Measurements from ENCODE around the gene KIAA1549. TPM values are rescaled to one million over a fixed set of nuclear protein-coding genes. Genes with fewer than 3 reads are reported as not detected.

The KIAA1549 gene
- total and polyA plus RNA-seq, 4 donors: 0.13 to 0.89 (median 0.42) TPM

GRCh38 chr7:138943061-138943460 is 38.1 kb downstream of the KIAA1549 start:
- no peak overlapping the region for H3K27ac ChIP-seq (ENCODE audit: low read depth in 1 of 2, low read length in 2 of 2)
- TF ChIP-seq NR2F2 (IDR thresholded peaks at IDR 0.05) (no peak), RXRA (IDR thresholded peaks at IDR 0.05) (no peak), FOXA2 (IDR thresholded peaks at IDR 0.05) (no peak), YY1 (IDR thresholded peaks at IDR 0.05) (no peak), HNF4A (conservative IDR thresholded peaks at IDR 0.05) (no peak), CTCF (IDR thresholded peaks at IDR 0.05; ENCODE audit: low read depth, low read length, missing input control) (no peak), ZBTB33 (IDR thresholded peaks at IDR 0.05) (no peak), EGR1 (IDR thresholded peaks at IDR 0.05; ENCODE audit: low read depth in 2 of 2) (no peak), MAX (IDR thresholded peaks at IDR 0.05) (no peak), TAF1 (conservative IDR thresholded peaks at IDR 0.05) (no peak), RAD21 (IDR thresholded peaks at IDR 0.05) (no peak), FOXA1 (IDR thresholded peaks at IDR 0.05) (no peak), SP1 (IDR thresholded peaks at IDR 0.05) (no peak), JUND (IDR thresholded peaks at IDR 0.05) (no peak), HNF4G (IDR thresholded peaks at IDR 0.05) (no peak), GABPA (IDR thresholded peaks at IDR 0.05 in 1 of 2, conservative IDR thresholded peaks at IDR 0.05 in 1 of 2) (no peak)
- TF ChIP-seq, protein P1, sequence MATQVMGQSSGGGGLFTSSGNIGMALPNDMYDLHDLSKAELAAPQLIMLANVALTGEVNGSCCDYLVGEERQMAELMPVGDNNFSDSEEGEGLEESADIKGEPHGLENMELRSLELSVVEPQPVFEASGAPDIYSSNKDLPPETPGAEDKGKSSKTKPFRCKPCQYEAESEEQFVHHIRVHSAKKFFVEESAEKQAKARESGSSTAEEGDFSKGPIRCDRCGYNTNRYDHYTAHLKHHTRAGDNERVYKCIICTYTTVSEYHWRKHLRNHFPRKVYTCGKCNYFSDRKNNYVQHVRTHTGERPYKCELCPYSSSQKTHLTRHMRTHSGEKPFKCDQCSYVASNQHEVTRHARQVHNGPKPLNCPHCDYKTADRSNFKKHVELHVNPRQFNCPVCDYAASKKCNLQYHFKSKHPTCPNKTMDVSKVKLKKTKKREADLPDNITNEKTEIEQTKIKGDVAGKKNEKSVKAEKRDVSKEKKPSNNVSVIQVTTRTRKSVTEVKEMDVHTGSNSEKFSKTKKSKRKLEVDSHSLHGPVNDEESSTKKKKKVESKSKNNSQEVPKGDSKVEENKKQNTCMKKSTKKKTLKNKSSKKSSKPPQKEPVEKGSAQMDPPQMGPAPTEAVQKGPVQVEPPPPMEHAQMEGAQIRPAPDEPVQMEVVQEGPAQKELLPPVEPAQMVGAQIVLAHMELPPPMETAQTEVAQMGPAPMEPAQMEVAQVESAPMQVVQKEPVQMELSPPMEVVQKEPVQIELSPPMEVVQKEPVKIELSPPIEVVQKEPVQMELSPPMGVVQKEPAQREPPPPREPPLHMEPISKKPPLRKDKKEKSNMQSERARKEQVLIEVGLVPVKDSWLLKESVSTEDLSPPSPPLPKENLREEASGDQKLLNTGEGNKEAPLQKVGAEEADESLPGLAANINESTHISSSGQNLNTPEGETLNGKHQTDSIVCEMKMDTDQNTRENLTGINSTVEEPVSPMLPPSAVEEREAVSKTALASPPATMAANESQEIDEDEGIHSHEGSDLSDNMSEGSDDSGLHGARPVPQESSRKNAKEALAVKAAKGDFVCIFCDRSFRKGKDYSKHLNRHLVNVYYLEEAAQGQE (IDR thresholded peaks at IDR 0.05): no peak
- TF ChIP-seq, protein P2, sequence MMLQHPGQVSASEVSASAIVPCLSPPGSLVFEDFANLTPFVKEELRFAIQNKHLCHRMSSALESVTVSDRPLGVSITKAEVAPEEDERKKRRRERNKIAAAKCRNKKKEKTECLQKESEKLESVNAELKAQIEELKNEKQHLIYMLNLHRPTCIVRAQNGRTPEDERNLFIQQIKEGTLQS (IDR thresholded peaks at IDR 0.05): no peak
- no peaks in the 10 kb centered on the region for H3K36me3 ChIP-seq (ENCODE audit: control insufficient read depth in 4 of 4, insufficient read depth in 3 of 4, low read depth in 1 of 4, low read length in 3 of 4)
- H3K4me1 ChIP-seq (ENCODE audit: control insufficient read depth in 4 of 4, insufficient read depth in 4 of 4, low read length in 3 of 4): no peaks in the 10 kb centered on the region
- H3K4me3 ChIP-seq (ENCODE audit: low read depth in 1 of 3, low read length in 3 of 3): no peak overlapping the region
- 86% methylated on average over 11 of the region's 11 CpGs for WGBS
- no peaks in the 10 kb centered on the region for H3K9me3 ChIP-seq (ENCODE audit: control insufficient read depth in 4 of 4, low read length in 3 of 4)
- no peak overlapping the region for H3K9ac ChIP-seq (ENCODE audit: low read depth in 1 of 2, low read length in 2 of 2)
- no peak for DNase-seq (ENCODE audit: low spot score)
- H3K27me3 ChIP-seq (ENCODE audit: control insufficient read depth in 4 of 4, insufficient read depth in 4 of 4, low read length in 3 of 4): no peaks in the 10 kb centered on the region
